Measurements from ENCODE around the gene BANP.
"Not testable (repeated sequence)": the region's sequence is repeated elsewhere in the genome, so short reads cannot be mapped to it uniquely, and the experiment has no call there.

BANP gene

GRCh38 chr16:87971933-87972332 lies 20.7 kb downstream of the BANP start:
- no peaks in the 10 kb centered on the region for H3K27me3 ChIP-seq (ENCODE audit: insufficient read depth, low read depth, severe bottlenecking)
- no peak for TF ChIP-seq CTCF (IDR thresholded peaks at IDR 0.05; ENCODE audit: low read depth, low read length)
- H3K36me3 ChIP-seq: no peaks in the 10 kb centered on the region
- no peaks in the 10 kb centered on the region for H3K9me3 ChIP-seq (ENCODE audit: severe bottlenecking)
- no peak overlapping the region for H3K27ac ChIP-seq
- no peak overlapping the region for H3K4me3 ChIP-seq (ENCODE audit: low read depth, low read length)
- DNase-seq: no peak

- no peaks in the 10 kb centered on the region for H3K27me3 ChIP-seq (ENCODE audit: insufficient read depth, low read depth, severe bottlenecking)
Measured at GRCh38 chr16:87973717-87974116, 22.5 kb downstream of the BANP start.

DNA sequence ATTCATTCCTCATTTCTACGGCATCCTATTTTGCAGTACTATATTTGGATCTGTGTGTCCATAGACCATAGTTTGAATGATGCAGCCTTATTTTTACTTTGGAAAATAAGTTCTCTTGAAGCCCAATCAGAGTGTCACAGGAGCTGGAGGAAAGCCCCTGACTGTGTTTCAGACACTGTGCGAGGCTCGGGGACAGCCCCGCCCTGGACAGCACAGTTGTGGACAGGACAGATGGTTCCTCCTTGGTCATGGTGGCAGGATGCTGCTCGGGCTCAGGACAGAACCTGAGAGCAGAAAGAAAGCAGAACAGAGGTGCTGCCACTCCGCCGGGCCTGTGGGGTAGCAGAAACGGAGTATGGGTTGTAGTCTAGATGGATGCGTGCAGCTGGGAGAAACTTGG lies 22.9 kb downstream of the BANP start:
- no peak overlapping the region for H3K27ac ChIP-seq
- no peak overlapping the region for H3K4me3 ChIP-seq (ENCODE audit: low read depth, low read length)
- no peak for TF ChIP-seq CTCF (IDR thresholded peaks at IDR 0.05; ENCODE audit: low read depth, low read length)
- H3K9me3 ChIP-seq (ENCODE audit: severe bottlenecking): no peaks in the 10 kb centered on the region
- DNase-seq: no peak
- no peaks in the 10 kb centered on the region for H3K36me3 ChIP-seq
- no peaks in the 10 kb centered on the region for H3K27me3 ChIP-seq (ENCODE audit: insufficient read depth, low read depth, severe bottlenecking)

More at GRCh38 chr16:87973717-87974116, 22.5 kb downstream of the BANP start:
- TF ChIP-seq CTCF (IDR thresholded peaks at IDR 0.05; ENCODE audit: low read depth, low read length): no peak
- H3K4me3 ChIP-seq (ENCODE audit: low read depth, low read length): no peak overlapping the region
- H3K27ac ChIP-seq: no peak overlapping the region
- H3K9me3 ChIP-seq (ENCODE audit: severe bottlenecking): no peaks in the 10 kb centered on the region
- DNase-seq: no peak
- no peaks in the 10 kb centered on the region for H3K36me3 ChIP-seq

GRCh38 chr16:87976665-87977064 lies 25.4 kb downstream of the BANP start:
- TF ChIP-seq CTCF (IDR thresholded peaks at IDR 0.05; ENCODE audit: low read depth, low read length): no peak
- H3K27ac ChIP-seq: no peak overlapping the region
- no peak for DNase-seq
- no peaks in the 10 kb centered on the region for H3K36me3 ChIP-seq
- no peaks in the 10 kb centered on the region for H3K9me3 ChIP-seq (ENCODE audit: severe bottlenecking)
- H3K4me3 ChIP-seq (ENCODE audit: low read depth, low read length): no peak overlapping the region
- H3K27me3 ChIP-seq (ENCODE audit: insufficient read depth, low read depth, severe bottlenecking): no peaks in the 10 kb centered on the region

- Histone ChIP-seq H3K27ac (no peak overlapping the region), H3K4me3 (ENCODE audit: low read depth, low read length) (no peak overlapping the region), H3K27me3 (ENCODE audit: insufficient read depth, low read depth, severe bottlenecking) (no peaks in the 10 kb centered on the region), H3K9me3 (ENCODE audit: severe bottlenecking) (no peaks in the 10 kb centered on the region), H3K36me3 (no peaks in the 10 kb centered on the region)
- TF ChIP-seq CTCF (IDR thresholded peaks at IDR 0.05; ENCODE audit: low read depth, low read length): no peak
- no peak for DNase-seq
Measured at GRCh38 chr16:87978127-87978526, 26.9 kb downstream of the BANP start.

- TF ChIP-seq CTCF (IDR thresholded peaks at IDR 0.05; ENCODE audit: low read depth, low read length): no peak
- Histone ChIP-seq H3K36me3 (no peaks in the 10 kb centered on the region), H3K27me3 (ENCODE audit: insufficient read depth, low read depth, severe bottlenecking) (no peaks in the 10 kb centered on the region), H3K4me3 (ENCODE audit: low read depth, low read length) (no peak overlapping the region), H3K9me3 (ENCODE audit: severe bottlenecking) (no peaks in the 10 kb centered on the region), H3K27ac (no peak overlapping the region)
- no peak for DNase-seq
Measured at GRCh38 chr16:87979352-87979751, 28.1 kb downstream of the BANP start.

GRCh38 chr16:87979911-87980630 lies 28.8 kb downstream of the BANP start:
- H3K36me3 ChIP-seq: not testable (repeated sequence)

DNA sequence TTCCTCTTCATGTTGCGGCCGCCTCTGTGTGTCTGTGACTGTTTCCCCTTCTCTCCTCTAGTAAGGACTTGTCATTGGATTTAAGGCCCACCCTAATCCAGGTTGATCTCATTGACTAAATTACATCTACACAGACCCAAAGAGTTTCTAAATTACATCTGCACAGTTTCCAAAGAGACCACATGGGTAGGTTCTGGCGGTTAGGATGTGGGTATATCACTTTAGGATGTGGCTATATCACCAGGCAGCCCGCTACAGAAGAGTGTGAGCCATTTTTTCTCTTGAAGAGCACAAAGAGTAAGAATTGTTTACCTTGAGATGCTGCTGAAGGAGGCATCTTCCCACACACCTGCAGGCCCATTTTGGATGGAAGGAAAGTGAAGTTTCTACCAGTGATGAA lies 30.1 kb downstream of the BANP start:
- not testable (repeated sequence) for H3K9me3 ChIP-seq (ENCODE audit: severe bottlenecking); H3K4me3 ChIP-seq (ENCODE audit: low read depth, low read length); H3K27me3 ChIP-seq (ENCODE audit: insufficient read depth, low read depth, severe bottlenecking); DNase-seq; H3K36me3 ChIP-seq; H3K27ac ChIP-seq

More at GRCh38 chr16:87979911-87980630, 28.8 kb downstream of the BANP start:
- H3K27me3 ChIP-seq (ENCODE audit: insufficient read depth, low read depth, severe bottlenecking); H3K27ac ChIP-seq; H3K4me3 ChIP-seq (ENCODE audit: low read depth, low read length); DNase-seq; H3K9me3 ChIP-seq (ENCODE audit: severe bottlenecking): not testable (repeated sequence)
